H9 (cell line): ENCODE results near the gene SLC39A10. TPM values are rescaled to one million over a fixed set of nuclear protein-coding genes. Genes with fewer than 3 reads are reported as not detected.

Experiments
- DNase-seq: peaks from one replicate; pipeline ENCODE4 v3.0.0-alpha.2; 2017
- H2AFZ ChIP-seq: one replicate; pipeline ENCODE4 v1.6.1; 2013; ENCODE audit warnings: mild to moderate bottlenecking, low read length, control low read depth, moderate library complexity
- H2AK5ac ChIP-seq: 2 replicates; pipeline ENCODE4 v1.6.1; 2013; ENCODE audit warnings: low read length, control low read depth, mixed read lengths; ENCODE audit not compliant: insufficient read length
- H2BK120ac ChIP-seq: one replicate; pipeline ENCODE4 v1.6.1; 2013; ENCODE audit warnings: low read depth, mild to moderate bottlenecking, low read length, control low read depth, inconsistent platforms; ENCODE audit not compliant: poor library complexity, severe bottlenecking
- H2BK12ac ChIP-seq: 2 replicates; pipeline ENCODE4 v1.6.1; 2013; ENCODE audit warnings: low read length, control low read depth, mixed read lengths, low read depth; ENCODE audit not compliant: insufficient read length
- H2BK15ac ChIP-seq: 2 replicates; pipeline ENCODE4 v1.6.1; 2013; ENCODE audit warnings: low read depth, low read length, control low read depth
- H2BK20ac ChIP-seq: one replicate; pipeline ENCODE4 v1.6.1; 2013; ENCODE audit warnings: low read depth, mild to moderate bottlenecking, low read length, control low read depth, inconsistent platforms; ENCODE audit not compliant: poor library complexity, severe bottlenecking
- H2BK5ac ChIP-seq: 2 replicates; pipeline ENCODE4 v1.6.1; 2013; ENCODE audit warnings: low read length, control low read depth, mixed read lengths; ENCODE audit not compliant: insufficient read length
- H3K14ac ChIP-seq: 2 replicates; pipeline ENCODE4 v1.6.1; 2013; ENCODE audit warnings: low read length, control low read depth; ENCODE audit not compliant: insufficient read depth
- H3K18ac ChIP-seq: 2 replicates; pipeline ENCODE4 v1.6.1; 2013; ENCODE audit warnings: low read depth, mild to moderate bottlenecking, mixed read lengths, low read length, control low read depth; ENCODE audit not compliant: insufficient read length
- H3K23ac ChIP-seq: 2 replicates; pipeline ENCODE4 v1.6.1; 2013; ENCODE audit warnings: low read length, control low read depth, mixed read lengths, low read depth; ENCODE audit not compliant: insufficient read length
- H3K23me2 ChIP-seq: 2 replicates; pipeline ENCODE4 v1.6.1; 2013; ENCODE audit warnings: low read depth, mild to moderate bottlenecking, mixed read lengths, low read length, control low read depth; ENCODE audit not compliant: insufficient read length, poor library complexity, severe bottlenecking
- H3K27ac ChIP-seq: 2 replicates; pipeline ENCODE4 v1.5.1; 2013; ENCODE audit warnings: low read length, control low read depth, mixed read lengths, low read depth; ENCODE audit not compliant: insufficient read length
- H3K27me3 ChIP-seq: 2 replicates; pipeline ENCODE4 v1.6.1; 2013; ENCODE audit warnings: low read length, control low read depth, inconsistent platforms; ENCODE audit not compliant: insufficient read depth
- H3K4ac ChIP-seq: 2 replicates; pipeline ENCODE4 v1.6.1; 2013; ENCODE audit warnings: low read depth, mild to moderate bottlenecking, control low read depth, inconsistent platforms, low read length, moderate library complexity
- H3K4me1 ChIP-seq: 2 replicates; pipeline ENCODE4 v1.6.1; 2013; ENCODE audit warnings: low read length, control low read depth, inconsistent platforms; ENCODE audit not compliant: insufficient read depth
- H3K4me2 ChIP-seq: 2 replicates; pipeline ENCODE4 v1.6.1; 2013; ENCODE audit warnings: low read length, control low read depth, mixed read lengths; ENCODE audit not compliant: insufficient read length, insufficient read depth
- H3K56ac ChIP-seq: 2 replicates; pipeline ENCODE4 v1.6.1; 2013; ENCODE audit warnings: low read depth, mild to moderate bottlenecking, mixed read lengths, low read length, control low read depth; ENCODE audit not compliant: insufficient read length
- H3K79me1 ChIP-seq: 2 replicates; pipeline ENCODE4 v1.6.1; 2013; ENCODE audit warnings: low read depth, mild to moderate bottlenecking, moderate library complexity, low read length, control low read depth, inconsistent platforms; ENCODE audit not compliant: insufficient read depth, poor library complexity, severe bottlenecking
- H3K79me2 ChIP-seq: 2 replicates; pipeline ENCODE4 v1.6.1; 2013; ENCODE audit warnings: low read length, control low read depth, inconsistent platforms; ENCODE audit not compliant: insufficient read depth
- H3K9ac ChIP-seq: 2 replicates; pipeline ENCODE4 v1.6.1; 2013; ENCODE audit warnings: low read length, control low read depth, mixed read lengths; ENCODE audit not compliant: insufficient read length; ENCODE audit errors: extremely low read depth
- H3K9me3 ChIP-seq: one replicate; pipeline ENCODE4 v1.6.1; 2013; ENCODE audit warnings: low read depth, low read length, inconsistent platforms; ENCODE audit not compliant: control insufficient read depth
- H3T11ph ChIP-seq: one replicate; pipeline ENCODE4 v1.6.1; 2013; ENCODE audit warnings: mild to moderate bottlenecking, low read length, control low read depth, inconsistent platforms
- H4K20me1 ChIP-seq: one replicate; pipeline ENCODE4 v1.6.1; 2013; ENCODE audit not compliant: control insufficient read depth, insufficient read length, insufficient read depth
- H4K5ac ChIP-seq: 2 replicates; pipeline ENCODE4 v1.6.1; 2013; ENCODE audit warnings: low read depth, mild to moderate bottlenecking, mixed read lengths, low read length, control low read depth; ENCODE audit not compliant: insufficient read length
- H4K8ac ChIP-seq: replicated peaks from 2 replicates; pipeline ENCODE4 v1.6.1; 2013; ENCODE audit warnings: low read length, control low read depth, mixed read lengths, low read depth; ENCODE audit not compliant: insufficient read length
- H4K91ac ChIP-seq: 2 replicates; pipeline ENCODE4 v1.6.1; 2013; ENCODE audit warnings: low read depth, mild to moderate bottlenecking, moderate library complexity, mixed read lengths, low read length, control low read depth; ENCODE audit not compliant: insufficient read length
- H3K27ac Mint-ChIP-seq, 3 experiments: 2 replicates in 2 of 3; 3 replicates in 1 of 3; pipeline ENCODE4 v1.8.0; 2020 to 2021; ENCODE audit warnings: mixed read lengths in 3 of 3, mild to moderate bottlenecking in 1 of 3, moderate library complexity in 1 of 3
- H3K27me3 Mint-ChIP-seq: 2 replicates; pipeline ENCODE4 v1.8.0; 2021; ENCODE audit warnings: low read depth, mild to moderate bottlenecking, moderate library complexity, mixed read lengths
- H3K36me3 Mint-ChIP-seq, 3 experiments: 2 replicates in 2 of 3; 3 replicates in 1 of 3; pipeline ENCODE4 v1.8.0; 2020 to 2021; ENCODE audit warnings: low read depth in 3 of 3, mixed read lengths in 3 of 3; ENCODE audit not compliant: insufficient read depth in 1 of 3
- H3K4me1 Mint-ChIP-seq, 2 experiments: 2 replicates each; pipeline ENCODE4 v1.8.0; 2020; ENCODE audit warnings: mixed read lengths in 2 of 2
- H3K4me3 Mint-ChIP-seq, 2 experiments: 2 replicates in 1 of 2; 3 replicates in 1 of 2; pipeline ENCODE4 v1.8.0; 2020 to 2021; ENCODE audit warnings: mild to moderate bottlenecking in 2 of 2, mixed read lengths in 2 of 2, moderate library complexity in 1 of 2
- H3K9me3 Mint-ChIP-seq, 2 experiments: 2 replicates in 1 of 2; 3 replicates in 1 of 2; pipeline ENCODE4 v1.8.0; 2020; ENCODE audit warnings: mild to moderate bottlenecking in 2 of 2, mixed read lengths in 2 of 2, moderate library complexity in 1 of 2
- CTCF ChIP-seq: fragments of 200-600 bp; sonication (generic); conservative IDR thresholded peaks from 3 replicates; pipeline ENCODE4 v1.8.0; 2021; ENCODE audit warnings: antibody characterized with exemption, mild to moderate bottlenecking
- total RNA-seq: library from RNA; stranded (reverse); gene quantifications from 2 replicates; pipeline ENCODE4 v1.2.1, GENCODE V29; 2021

Gene SLC39A10
- total RNA-seq, 1 experiment from 2014 or later: 161 TPM

GRCh38 chr2:195711478-195711877 is 54.5 kb downstream of the SLC39A10 start:
- no peaks in the 10 kb centered on the region for H3K9me3 Mint-ChIP-seq
- peaks cover 1 to 13% of the 10 kb centered on the region in 2 experiments for H3K4me1 Mint-ChIP-seq
- Histone ChIP-seq H2AK5ac (no peak overlapping the region), H3K79me2 (no peaks in the 10 kb centered on the region), H2BK12ac (no peak overlapping the region), H3K14ac (no peak overlapping the region), H3K9ac (no peak overlapping the region), H4K20me1 (no peaks in the 10 kb centered on the region), H3K27ac (no peak overlapping the region), H4K91ac (no peak overlapping the region), H4K5ac (no peak overlapping the region), H3K27me3 (no peaks in the 10 kb centered on the region), H2BK15ac (no peak overlapping the region), H2BK5ac (no peak overlapping the region), H2AFZ (no peak overlapping the region), H3K79me1 (no peaks in the 10 kb centered on the region), H3K23ac (no peak overlapping the region), H3K4me1 (no peaks in the 10 kb centered on the region), H3K18ac (no peak overlapping the region), H3K9me3 (no peaks in the 10 kb centered on the region), H3K4me2 (no peak overlapping the region), H3K23me2 (no peaks in the 10 kb centered on the region), H2BK120ac (no peak overlapping the region), H3K4ac (no peak overlapping the region), H4K8ac (no peak overlapping the region), H3T11ph (no peak overlapping the region), H3K56ac (no peak overlapping the region), H2BK20ac (no peak overlapping the region)
- no peaks in the 10 kb centered on the region for H3K27me3 Mint-ChIP-seq
- no peak overlapping the region for H3K4me3 Mint-ChIP-seq
- DNase-seq: no peak
- no peak for TF ChIP-seq CTCF
- peak overlapping the region in 2 of 3 experiments; percentile 2 to 56; a peak in 3 of 7 replicates for H3K27ac Mint-ChIP-seq
- H3K36me3 Mint-ChIP-seq: peaks cover 20 to 58% (median 49%) of the 10 kb centered on the region in 3 experiments; a peak in 6 of 7 replicates
